Activated CD8-positive, alpha-beta memory T cell treated with anti-CD3 and anti-CD28 coated beads for 24 hours (primary cell): ENCODE measurements around the gene EHMT2.

Experiments
- DNase-seq: peaks from one replicate; pipeline ENCODE4 v3.0.0-alpha.2; 2020

EHMT2 gene

GRCh38 chr6:31837369-31838113, 60.0 kb downstream of the EHMT2 start:
- DNase-seq, result no peak

- DNase-seq, result no peak
Measured at GRCh38 chr6:31836474-31837368, 60.8 kb downstream of the EHMT2 start.

- peak; percentile 71 for DNase-seq
Measured at GRCh38 chr6:31836047-31836473, 61.4 kb downstream of the EHMT2 start.

- DNase-seq, result peak; percentile 95
Measured at GRCh38 chr6:31834367-31835250, 62.9 kb downstream of the EHMT2 start.

GRCh38 chr6:31831350-31832215, 65.9 kb downstream of the EHMT2 start:
- no peak for DNase-seq

- no peak for DNase-seq
Measured at GRCh38 chr6:31830886-31831335, 66.6 kb downstream of the EHMT2 start.
